ENCODE results near the gene MBD4.
A peak's percentile ranks its signal among the peaks of the same experiment; 100 is the strongest.
"Not testable (repeated sequence)": the region's sequence is repeated elsewhere in the genome, so short reads cannot be mapped to it uniquely, and the experiment has no call there.

Gene MBD4

GRCh38 chr3:129482721-129483120 lies 43.0 kb upstream of the MBD4 start:
- no peak overlapping the region for H3K4me3 ChIP-seq (replicated peaks in 1 of 2; ENCODE audit: low read depth in 2 of 2, low read length in 2 of 2)
- peak; percentile 7 for TF ChIP-seq CTCF (IDR thresholded peaks at IDR 0.05; ENCODE audit: low read depth, low read length)
- no peak for DNase-seq (ENCODE audit: low read depth in 2 of 2)

DNA sequence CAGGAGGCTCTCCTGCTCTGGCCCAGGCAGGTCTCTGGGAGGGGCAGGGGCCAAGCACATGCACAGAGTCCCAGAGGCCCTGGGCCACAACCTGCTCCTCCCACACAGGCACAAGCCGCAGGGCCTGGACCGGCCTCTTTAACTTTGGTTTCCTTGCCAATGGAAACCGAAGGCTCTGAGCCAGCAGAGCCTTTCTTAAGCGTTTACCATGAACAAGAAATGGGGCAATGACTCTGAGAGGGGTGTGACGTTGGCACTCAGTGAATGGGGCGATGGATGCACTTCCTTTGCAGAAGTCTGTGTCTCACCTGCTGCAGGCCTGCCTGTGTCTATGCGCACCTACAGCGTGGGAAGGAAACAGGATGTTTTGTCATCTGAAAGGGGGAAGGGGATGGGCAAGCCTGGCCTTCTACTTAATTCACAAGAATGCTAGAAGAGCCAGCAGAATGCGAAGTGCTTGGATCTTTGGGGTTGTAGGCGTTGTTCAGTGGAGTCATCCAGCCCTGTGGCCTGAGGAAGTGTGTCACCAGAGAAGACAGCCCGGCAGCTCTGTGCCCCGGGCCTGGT lies 42.1 kb upstream of the MBD4 start:
- peak; percentile 76 to 85 for DNase-seq (ENCODE audit: low read depth in 2 of 2)
- TF ChIP-seq CTCF (IDR thresholded peaks at IDR 0.05; ENCODE audit: low read depth, low read length) = no peak
- H3K4me3 ChIP-seq (replicated peaks in 1 of 2; ENCODE audit: low read depth in 2 of 2, low read length in 2 of 2) = no peak overlapping the region

GRCh38 chr3:129481225-129481765 lies 41.5 kb upstream of the MBD4 start:
- H3K4me3 ChIP-seq (replicated peaks in 1 of 2; ENCODE audit: low read depth in 2 of 2, low read length in 2 of 2) = not testable (repeated sequence)
- DNase-seq (ENCODE audit: low read depth in 2 of 2) = peak; percentile 66 to 68

GRCh38 chr3:129476586-129476985 lies 36.8 kb upstream of the MBD4 start:
- H3K4me3 ChIP-seq (replicated peaks in 1 of 2; ENCODE audit: low read depth in 2 of 2, low read length in 2 of 2) = no peak overlapping the region
- no peak for DNase-seq (ENCODE audit: low read depth in 2 of 2)
- no peak for TF ChIP-seq CTCF (IDR thresholded peaks at IDR 0.05; ENCODE audit: low read depth, low read length)

DNA sequence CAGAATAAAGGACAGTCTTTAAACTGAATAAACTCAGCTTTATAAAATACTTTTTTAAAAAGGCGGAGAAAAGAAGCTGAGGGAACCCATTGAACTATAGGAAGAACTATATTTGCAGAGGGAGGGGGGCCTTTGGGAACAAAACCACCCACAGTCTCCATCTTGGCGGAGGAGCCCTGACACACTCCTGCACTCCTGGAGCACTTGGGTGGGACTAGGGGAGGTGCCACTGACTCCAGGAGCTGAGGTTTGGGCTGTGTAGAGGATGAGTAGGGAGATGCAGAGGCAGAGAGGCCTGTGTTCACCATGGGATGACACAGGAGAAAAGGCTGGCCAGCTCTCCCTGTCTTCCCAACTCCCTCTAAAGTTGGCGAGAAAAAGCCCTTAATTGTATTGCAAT lies 36.1 kb upstream of the MBD4 start:
- no peak for DNase-seq (ENCODE audit: low read depth in 2 of 2)
- no peak overlapping the region for H3K4me3 ChIP-seq (replicated peaks in 1 of 2; ENCODE audit: low read depth in 2 of 2, low read length in 2 of 2)
- no peak for TF ChIP-seq CTCF (IDR thresholded peaks at IDR 0.05; ENCODE audit: low read depth, low read length)

GRCh38 chr3:129474984-129475804 lies 35.4 kb upstream of the MBD4 start:
- no peak for TF ChIP-seq CTCF (IDR thresholded peaks at IDR 0.05; ENCODE audit: low read depth, low read length)
- H3K4me3 ChIP-seq (replicated peaks in 1 of 2; ENCODE audit: low read depth in 2 of 2, low read length in 2 of 2) = no peak overlapping the region
- no peak for DNase-seq (ENCODE audit: low read depth in 2 of 2)

GRCh38 chr3:129473769-129474152 lies 34.0 kb upstream of the MBD4 start:
- DNase-seq (ENCODE audit: low read depth in 2 of 2) = no peak
- H3K4me3 ChIP-seq (replicated peaks in 1 of 2; ENCODE audit: low read depth in 2 of 2, low read length in 2 of 2) = no peak overlapping the region
- no peak for TF ChIP-seq CTCF (IDR thresholded peaks at IDR 0.05; ENCODE audit: low read depth, low read length)

Data from cardiac fibroblast (primary cell).